ENCODE measurements around the gene DNAH7.
"Not testable (repeated sequence)": the region's sequence is repeated elsewhere in the genome, so short reads cannot be mapped to it uniquely, and the experiment has no call there.

Gene DNAH7

GRCh38 chr2:195730912-195731311 lies 337.7 kb downstream of the DNAH7 start:
- DNase-seq (ENCODE audit: low read depth, low spot score), result no peak

- DNase-seq (ENCODE audit: low read depth, low spot score), result no peak
These were observed 341.5 kb downstream of the DNAH7 start for GRCh38 chr2:195727106-195727505.

GRCh38 chr2:195722075-195722474 lies 346.6 kb downstream of the DNAH7 start:
- no peak for DNase-seq (ENCODE audit: low read depth, low spot score)

- DNase-seq (ENCODE audit: low read depth, low spot score), result no peak
These were observed 347.6 kb downstream of the DNAH7 start for GRCh38 chr2:195721042-195721441.

- no peak for DNase-seq (ENCODE audit: low read depth, low spot score)
These were observed 352.2 kb downstream of the DNAH7 start for GRCh38 chr2:195716466-195716865.

- no peak for DNase-seq (ENCODE audit: low read depth, low spot score)
These were observed 357.2 kb downstream of the DNAH7 start for GRCh38 chr2:195711478-195711877.

DNA sequence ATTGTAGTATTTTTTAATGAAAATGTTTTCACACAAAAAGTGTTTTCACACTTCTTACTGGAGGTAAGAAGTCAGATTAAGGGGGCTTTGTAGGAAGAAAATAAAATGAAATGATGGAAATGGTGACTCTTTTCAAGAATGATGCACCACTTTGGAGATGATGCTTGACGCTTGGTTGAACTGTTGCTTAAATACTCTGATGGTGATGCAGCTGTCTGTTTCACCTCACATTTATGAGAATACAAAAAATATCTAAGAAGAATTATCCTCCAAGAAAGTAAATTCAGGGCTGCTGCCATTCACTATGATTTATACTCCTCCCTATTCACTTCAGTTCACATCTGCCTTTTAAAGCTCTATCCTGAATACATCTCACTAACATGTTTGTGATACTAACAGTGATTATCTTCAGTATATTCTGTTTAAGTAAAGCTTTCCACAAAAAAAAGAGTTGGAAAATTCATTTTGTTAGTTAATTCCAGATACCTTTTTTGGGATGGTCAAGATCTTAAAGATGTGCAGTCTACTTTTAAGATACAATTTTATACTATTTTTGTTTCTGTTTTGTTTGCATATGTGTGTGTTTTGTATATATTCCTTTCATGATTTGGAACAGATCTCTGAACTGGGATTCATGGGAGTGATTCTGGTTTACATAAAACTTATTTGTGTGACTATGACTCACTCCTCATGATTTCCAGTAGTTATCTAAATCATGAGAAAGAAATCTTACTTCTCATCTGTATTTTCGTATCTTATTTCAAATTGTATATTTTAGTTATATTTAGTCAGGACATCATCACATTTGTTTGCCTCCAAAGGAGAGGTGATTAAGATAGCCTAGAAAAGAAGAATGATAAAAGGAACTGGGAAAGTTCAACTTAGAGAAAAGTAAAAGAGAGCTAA lies 358.5 kb downstream of the DNAH7 start:
- DNase-seq (ENCODE audit: low read depth, low spot score), result no peak

DNA sequence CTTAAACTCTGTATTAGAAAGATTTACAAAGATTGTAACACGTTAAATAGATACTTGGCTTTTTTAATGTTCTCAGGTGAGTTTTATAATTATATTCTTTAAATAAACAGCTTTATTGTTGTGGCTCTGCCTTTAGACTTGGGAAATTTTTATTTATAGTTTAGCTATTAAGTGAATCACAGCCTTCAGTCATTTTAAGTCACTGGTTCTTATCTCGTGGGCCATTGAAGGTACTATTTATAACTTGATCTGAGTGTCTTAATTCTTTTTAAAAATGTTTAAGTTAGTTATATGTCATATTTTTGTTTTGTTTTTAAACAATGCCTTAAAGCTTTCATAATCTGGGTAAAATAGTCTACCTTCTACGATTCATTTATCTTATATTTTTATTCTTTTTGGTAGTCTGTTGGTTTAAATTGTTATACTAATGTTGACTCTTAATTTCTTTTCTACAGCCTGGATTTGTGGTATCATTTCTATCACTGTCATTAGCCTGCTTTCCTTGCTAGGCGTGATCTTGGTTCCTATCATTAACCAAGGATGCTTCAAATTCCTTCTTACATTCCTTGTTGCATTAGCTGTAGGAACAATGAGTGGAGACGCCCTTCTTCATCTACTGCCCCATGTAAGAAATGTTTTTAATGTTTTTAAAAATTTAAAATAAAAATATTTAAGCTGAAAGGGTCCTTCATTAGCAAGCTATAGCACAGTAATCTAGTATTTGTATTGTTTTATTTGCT lies 362.3 kb downstream of the DNAH7 start:
- DNase-seq (ENCODE audit: low read depth, low spot score), result no peak

- DNase-seq (ENCODE audit: low read depth, low spot score), result no peak
These were observed 368.2 kb downstream of the DNAH7 start for GRCh38 chr2:195700480-195700879.

DNA sequence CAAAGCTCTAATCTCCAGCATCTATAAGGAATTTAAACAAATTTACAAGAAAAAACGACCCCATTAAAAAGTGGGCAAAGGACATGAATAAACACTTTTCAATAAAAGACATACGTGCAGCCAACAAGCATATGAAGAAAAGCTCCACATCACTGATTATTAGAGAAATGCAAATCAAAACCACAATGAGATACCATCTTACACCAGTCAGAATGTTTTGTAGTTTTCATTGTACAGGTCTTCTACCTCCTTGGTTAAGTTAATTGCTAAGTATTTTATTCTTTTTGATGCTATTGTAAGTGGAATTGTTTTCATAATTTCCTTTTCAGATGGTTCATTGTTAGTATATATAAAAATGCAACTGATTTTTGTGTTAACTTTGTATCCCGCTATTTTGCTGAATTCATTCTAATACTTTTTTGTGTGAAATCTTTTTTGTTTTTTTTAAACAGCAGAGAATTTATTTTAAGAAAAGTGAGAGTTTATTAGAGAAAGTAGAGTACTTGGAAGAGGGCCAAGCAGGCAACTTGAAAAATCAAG lies 370.9 kb downstream of the DNAH7 start:
- no peak for DNase-seq (ENCODE audit: low read depth, low spot score)

GRCh38 chr2:195696012-195696411 lies 372.6 kb downstream of the DNAH7 start:
- DNase-seq (ENCODE audit: low read depth, low spot score), result no peak

GRCh38 chr2:195695002-195695631 lies 373.5 kb downstream of the DNAH7 start:
- no peak for DNase-seq (ENCODE audit: low read depth, low spot score)

- DNase-seq (ENCODE audit: low read depth, low spot score), result no peak
These were observed 374.1 kb downstream of the DNAH7 start for GRCh38 chr2:195694553-195694952.

DNA sequence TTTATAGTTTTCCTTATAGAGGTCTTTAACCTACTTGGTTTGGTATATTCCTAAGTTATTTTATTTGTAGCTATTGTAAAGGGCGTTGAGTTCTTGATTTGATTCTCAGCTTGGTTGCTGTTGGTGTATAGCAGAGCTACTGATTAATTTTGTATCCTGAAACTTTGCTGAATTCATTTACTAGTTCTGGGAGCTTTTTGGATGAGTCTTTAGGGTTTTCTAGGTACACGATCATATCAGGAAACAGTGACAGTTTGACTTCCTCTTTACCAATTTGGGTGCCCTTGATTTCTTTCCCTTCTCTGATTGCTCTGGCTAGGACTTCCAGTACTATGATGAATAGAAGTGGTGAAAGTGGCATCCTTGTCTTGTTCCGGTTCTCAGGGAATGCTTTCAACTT lies 376.1 kb downstream of the DNAH7 start:
- not testable (repeated sequence) for DNase-seq (ENCODE audit: low read depth, low spot score)
